ENCODE measurements around the gene WDR70.

DNA sequence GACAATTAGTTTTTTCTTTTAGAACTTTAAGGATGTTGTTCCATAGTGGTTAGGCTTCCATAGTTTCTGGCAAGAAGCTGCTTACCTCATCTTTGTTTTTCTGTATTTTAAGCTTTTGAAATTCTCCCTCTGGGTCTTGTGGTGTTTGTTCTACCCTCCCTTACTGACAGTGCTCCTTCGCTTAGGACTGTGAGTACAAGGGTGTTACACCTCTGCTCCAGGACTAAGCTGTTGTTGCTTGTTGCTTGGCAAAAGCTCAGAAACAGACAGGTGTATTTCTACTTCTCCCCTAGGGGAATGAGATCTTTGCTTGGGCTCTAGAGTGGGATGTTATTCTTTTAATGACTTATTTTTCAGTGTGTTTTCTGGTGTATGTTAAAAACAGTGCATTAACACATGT is 225.2 kb downstream of the WDR70 start:
- TF ChIP-seq CTCF (conservative IDR thresholded peaks at IDR 0.05; ENCODE audit: low read depth, low read length): no peak
- no peak for TF ChIP-seq EZH2 (IDR thresholded peaks at IDR 0.05; ENCODE audit: borderline replicate concordance, low read depth, low read length, poor library complexity, severe bottlenecking)
